Liver (tissue), 2 donors: ENCODE measurements around the gene PIMREG.

Experiments
- EGR1 ChIP-seq, 2 donors: IDR thresholded peaks; 2 replicates each; pipeline ENCODE4 v1.6.1; 2016 to 2018; ENCODE audit warnings: antibody characterized with exemption in 2 of 2, low read depth in 2 of 2
- RAD21 ChIP-seq, 2 donors: IDR thresholded peaks; 2 replicates each; pipeline ENCODE4 v1.6.1; 2016; ENCODE audit warnings: antibody characterized with exemption in 2 of 2, mild to moderate bottlenecking in 2 of 2
- TF ChIP-seq, protein P1 (sequence below): IDR thresholded peaks from 2 replicates; pipeline ENCODE4 v1.6.1; 2016; ENCODE audit warnings: antibody characterized with exemption
- donor health status: healthy.

DNA sequence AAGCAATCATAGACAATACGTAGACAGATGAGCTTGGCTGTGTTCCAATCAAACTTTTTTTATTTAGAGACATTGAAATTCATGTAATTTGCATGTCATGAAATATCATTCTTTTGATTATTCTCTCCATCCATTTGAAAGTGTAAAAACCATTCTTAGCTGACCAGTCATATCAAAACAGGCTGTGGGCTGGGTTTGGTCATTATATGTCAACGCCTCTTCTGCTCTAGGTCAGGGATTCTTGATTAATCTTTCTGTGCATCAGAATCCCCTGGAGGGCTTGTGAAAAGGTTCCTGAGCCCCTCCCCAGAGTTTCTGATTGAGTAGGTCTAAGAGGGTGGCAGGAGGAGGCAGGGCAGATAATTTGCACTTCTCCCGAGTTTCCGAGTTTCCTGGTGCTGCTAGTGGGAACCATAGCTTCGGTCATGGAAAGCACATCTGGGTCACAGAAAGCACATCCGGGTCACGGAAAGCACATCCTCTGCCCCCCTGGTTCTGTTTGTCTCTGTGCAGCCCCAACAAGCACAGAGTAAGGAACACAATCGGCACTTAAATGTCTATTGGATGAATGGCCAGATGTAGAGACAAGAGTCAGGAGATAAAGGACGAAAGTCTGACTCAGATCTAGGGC is 16.4 kb downstream of the PIMREG start:
- TF ChIP-seq EGR1 (IDR thresholded peaks at IDR 0.05; ENCODE audit: low read depth in 2 of 2), result no peak
- no peak for TF ChIP-seq RAD21 (IDR thresholded peaks at IDR 0.05)
- TF ChIP-seq, protein P1, sequence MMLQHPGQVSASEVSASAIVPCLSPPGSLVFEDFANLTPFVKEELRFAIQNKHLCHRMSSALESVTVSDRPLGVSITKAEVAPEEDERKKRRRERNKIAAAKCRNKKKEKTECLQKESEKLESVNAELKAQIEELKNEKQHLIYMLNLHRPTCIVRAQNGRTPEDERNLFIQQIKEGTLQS, result no peak
